Esophagus squamous epithelium (tissue), 5 donors: Measurements from ENCODE around the gene EPC1. TPM values are rescaled to one million over a fixed set of nuclear protein-coding genes. Genes with fewer than 3 reads are reported as not detected.

Experiments
- DNase-seq: peaks from one replicate; lab custom pipeline; 2025; lab: John Stamatoyannopoulos, UW
- H3K27ac ChIP-seq, 4 donors: fragments of 200-600 bp; sonication (generic); one replicate each; pipeline ENCODE4 v1.5.1; 2016 to 2019; ENCODE audit warnings: mild to moderate bottlenecking in 1 of 4
- H3K27me3 ChIP-seq, 4 donors: fragments of 200-600 bp; sonication (generic); 1 replicate in 3 of 4; 2 replicates in 1 of 4; pipeline versions ENCODE4 v1.5.1 to v1.6.0; 2017 to 2021; ENCODE audit warnings: antibody characterized with exemption in 1 of 4
- H3K36me3 ChIP-seq, 3 donors: fragments of 200-600 bp; sonication (generic); one replicate each; pipeline ENCODE4 v1.5.1; 2016 to 2019
- H3K4me1 ChIP-seq, 3 donors: fragments of 200-600 bp; sonication (generic); one replicate each; pipeline ENCODE4 v1.5.1; 2017 to 2019
- H3K4me3 ChIP-seq, 4 donors: fragments of 200-600 bp; sonication (generic); 1 replicate in 3 of 4; 2 replicates in 1 of 4; pipeline ENCODE4 v1.5.1; 2016 to 2019; ENCODE audit warnings: mild to moderate bottlenecking in 2 of 4, moderate library complexity in 1 of 4
- H3K9me3 ChIP-seq, 3 donors: fragments of 200-600 bp; sonication (generic); one replicate each; pipeline ENCODE4 v1.5.1; 2016 to 2019
- POLR2A ChIP-seq, 4 donors: fragments of 450-650 bp; IDR thresholded peaks; one replicate each; pipeline ENCODE4 v1.6.1; 2017; ENCODE audit warnings: antibody characterized with exemption in 4 of 4, mild to moderate bottlenecking in 4 of 4, moderate library complexity in 3 of 4
- WGBS, 2 donors: methylation state at CpG; one replicate each; pipeline ENCODE4 v1.1.5; 2018; 5-methylcytosine and 5-hydroxymethylcytosine counted together
- intact Hi-C: fragments of 100-400 bp; cut with DNase I; formaldehyde crosslinking; loops from one replicate; pipeline ENCODE4 v1.15.0; 2022
- total RNA-seq, 4 donors: library from RNA; depleted of rRNA; stranded (reverse); fragments of >200 nt; gene quantifications; one replicate each; pipeline ENCODE4 v1.1.0, GENCODE V29; 2016
- TF ChIP-seq, protein P1 (sequence below), 6 experiments: fragments of 450-650 bp in 4 of 6; fragments of 200-600 bp in 2 of 6; sonication (generic) in 2 of 6; IDR thresholded peaks; one replicate each; pipeline ENCODE4 v1.5.1; 2016 to 2019; ENCODE audit warnings: antibody characterized with exemption in 6 of 6, mild to moderate bottlenecking in 4 of 6, moderate library complexity in 4 of 6
- donor health status: DM: yes; HTN: yes; CAD: no.

The EPC1 gene
- total RNA-seq, 4 donors from 2014 or later: 12.3 to 31.7 (median 21.7) TPM

DNA sequence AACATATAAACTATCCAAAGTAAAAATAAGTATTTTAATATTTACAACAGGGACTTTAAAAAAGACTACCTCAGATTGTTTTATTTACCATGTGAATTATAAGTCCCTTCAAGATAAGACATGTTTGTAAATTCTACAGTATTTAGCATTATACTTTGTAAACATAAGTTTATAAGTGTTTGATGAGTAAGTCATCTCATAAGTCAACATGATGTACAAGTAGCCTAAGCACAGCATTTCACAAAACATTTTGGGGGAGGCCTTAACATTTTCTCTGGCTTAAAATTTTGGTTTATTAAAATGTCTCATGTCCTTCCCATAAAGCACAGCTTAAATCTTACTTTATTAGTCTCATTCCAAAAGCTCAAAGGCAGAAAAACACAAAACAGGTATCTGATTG lies 15.4 kb downstream of the EPC1 start:
- Histone ChIP-seq H3K9me3 (no peaks in the 10 kb centered on the region), H3K4me1 (peaks cover 14 to 96% (median 53%) of the 10 kb centered on the region in 3 donors), H3K27ac (no peak overlapping the region), H3K27me3 (no peaks in the 10 kb centered on the region), H3K36me3 (no peaks in the 10 kb centered on the region), H3K4me3 (no peak overlapping the region)
- intact Hi-C loops: no loop called here
- DNase-seq: no peak
- TF ChIP-seq, protein P1, sequence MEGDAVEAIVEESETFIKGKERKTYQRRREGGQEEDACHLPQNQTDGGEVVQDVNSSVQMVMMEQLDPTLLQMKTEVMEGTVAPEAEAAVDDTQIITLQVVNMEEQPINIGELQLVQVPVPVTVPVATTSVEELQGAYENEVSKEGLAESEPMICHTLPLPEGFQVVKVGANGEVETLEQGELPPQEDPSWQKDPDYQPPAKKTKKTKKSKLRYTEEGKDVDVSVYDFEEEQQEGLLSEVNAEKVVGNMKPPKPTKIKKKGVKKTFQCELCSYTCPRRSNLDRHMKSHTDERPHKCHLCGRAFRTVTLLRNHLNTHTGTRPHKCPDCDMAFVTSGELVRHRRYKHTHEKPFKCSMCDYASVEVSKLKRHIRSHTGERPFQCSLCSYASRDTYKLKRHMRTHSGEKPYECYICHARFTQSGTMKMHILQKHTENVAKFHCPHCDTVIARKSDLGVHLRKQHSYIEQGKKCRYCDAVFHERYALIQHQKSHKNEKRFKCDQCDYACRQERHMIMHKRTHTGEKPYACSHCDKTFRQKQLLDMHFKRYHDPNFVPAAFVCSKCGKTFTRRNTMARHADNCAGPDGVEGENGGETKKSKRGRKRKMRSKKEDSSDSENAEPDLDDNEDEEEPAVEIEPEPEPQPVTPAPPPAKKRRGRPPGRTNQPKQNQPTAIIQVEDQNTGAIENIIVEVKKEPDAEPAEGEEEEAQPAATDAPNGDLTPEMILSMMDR (IDR thresholded peaks at IDR 0.05): no peak
- TF ChIP-seq POLR2A (IDR thresholded peaks at IDR 0.05): no peak

DNA sequence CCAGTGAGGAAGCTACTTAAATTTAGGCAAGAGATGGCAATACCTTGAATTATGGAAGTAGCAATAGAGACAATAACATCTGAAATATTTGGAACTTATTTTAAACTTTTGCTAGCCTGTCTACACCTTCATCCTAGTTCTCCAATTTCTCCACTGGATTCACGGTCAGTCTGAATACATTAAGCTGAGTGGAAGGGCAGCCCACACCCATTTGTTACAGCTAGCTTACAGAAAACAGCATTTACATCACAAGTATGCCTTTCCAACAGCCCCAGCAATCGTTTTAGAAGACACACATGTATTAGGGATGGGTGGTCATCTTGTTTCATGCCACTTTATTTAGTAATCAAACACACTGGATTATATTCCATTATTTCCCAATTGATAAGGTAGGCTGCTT lies 16.7 kb downstream of the EPC1 start:
- H3K4me1 ChIP-seq: peaks cover 10 to 100% (median 67%) of the 10 kb centered on the region in 3 donors
- H3K36me3 ChIP-seq: no peaks in the 10 kb centered on the region
- intact Hi-C loops: no loop called here
- 57 to 68% methylated on average over 2 of the region's 2 CpGs for WGBS, 2 donors
- no peak for TF ChIP-seq POLR2A (IDR thresholded peaks at IDR 0.05)
- TF ChIP-seq, protein P1 (IDR thresholded peaks at IDR 0.05): no peak
- no peaks in the 10 kb centered on the region for H3K27me3 ChIP-seq
- no peak overlapping the region for H3K27ac ChIP-seq
- H3K9me3 ChIP-seq: no peaks in the 10 kb centered on the region
- DNase-seq: no peak
- H3K4me3 ChIP-seq: no peak overlapping the region

DNA sequence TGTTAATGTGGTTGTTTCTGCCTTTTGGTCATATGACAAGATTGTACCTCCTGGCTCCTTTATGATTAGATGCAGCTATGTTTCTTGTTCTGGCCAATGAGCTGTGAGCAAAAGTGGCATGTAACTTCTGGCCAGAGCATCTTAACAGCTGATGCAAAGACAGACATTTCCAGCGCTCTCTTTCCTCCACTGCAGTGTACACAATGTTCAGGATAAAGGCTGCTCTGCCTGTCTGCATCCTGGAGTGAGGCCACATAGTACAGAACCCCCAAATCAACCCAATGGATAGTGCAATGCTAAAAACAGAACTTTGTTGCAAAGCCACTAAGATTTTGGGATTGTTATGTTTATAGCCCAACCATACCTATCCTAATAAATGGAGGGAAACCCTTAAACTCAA lies 17.9 kb downstream of the EPC1 start:
- Histone ChIP-seq H3K27me3 (no peaks in the 10 kb centered on the region), H3K4me1 (peaks cover 5 to 96% (median 65%) of the 10 kb centered on the region in 3 donors), H3K4me3 (no peak overlapping the region), H3K9me3 (no peaks in the 10 kb centered on the region), H3K27ac (no peak overlapping the region), H3K36me3 (no peaks in the 10 kb centered on the region)
- TF ChIP-seq, protein P1 (IDR thresholded peaks at IDR 0.05): no peak
- TF ChIP-seq POLR2A (IDR thresholded peaks at IDR 0.05): no peak
- DNase-seq: no peak
- intact Hi-C loops: no loop called here
- 67% methylated on average over 1 of the region's 1 CpG; no CpG with 5 or more reads in 1 of the 2 donors for WGBS, 2 donors

DNA sequence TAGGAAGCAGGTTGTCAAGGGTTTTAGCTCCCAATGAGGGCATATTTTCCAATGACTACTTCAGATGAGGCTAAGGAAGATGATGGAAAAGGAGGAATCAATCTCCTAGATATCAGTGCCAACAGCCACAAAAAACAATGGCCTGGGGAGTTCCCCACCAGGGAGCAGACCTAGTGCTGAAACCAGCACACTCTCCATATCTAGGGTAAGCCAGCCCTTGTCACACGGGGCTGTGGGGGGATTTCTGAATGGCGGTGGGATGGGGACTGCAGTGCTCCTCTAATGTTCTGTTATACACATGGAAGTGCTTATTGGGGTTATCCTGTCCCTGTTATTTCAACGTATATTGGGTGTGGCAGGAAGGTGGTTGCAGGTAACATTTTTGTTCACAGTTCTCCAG lies 18.5 kb downstream of the EPC1 start:
- H3K36me3 ChIP-seq: no peaks in the 10 kb centered on the region
- H3K27me3 ChIP-seq: no peaks in the 10 kb centered on the region
- no peak overlapping the region for H3K4me3 ChIP-seq
- H3K4me1 ChIP-seq: peaks cover 5 to 96% (median 60%) of the 10 kb centered on the region in 3 donors
- WGBS, 2 donors: 50 to 59% methylated on average over 3 of the region's 3 CpGs
- intact Hi-C loops: no loop called here
- TF ChIP-seq POLR2A (IDR thresholded peaks at IDR 0.05): no peak
- TF ChIP-seq, protein P1 (IDR thresholded peaks at IDR 0.05): no peak
- H3K9me3 ChIP-seq: no peaks in the 10 kb centered on the region
- no peak overlapping the region for H3K27ac ChIP-seq
- no peak for DNase-seq

DNA sequence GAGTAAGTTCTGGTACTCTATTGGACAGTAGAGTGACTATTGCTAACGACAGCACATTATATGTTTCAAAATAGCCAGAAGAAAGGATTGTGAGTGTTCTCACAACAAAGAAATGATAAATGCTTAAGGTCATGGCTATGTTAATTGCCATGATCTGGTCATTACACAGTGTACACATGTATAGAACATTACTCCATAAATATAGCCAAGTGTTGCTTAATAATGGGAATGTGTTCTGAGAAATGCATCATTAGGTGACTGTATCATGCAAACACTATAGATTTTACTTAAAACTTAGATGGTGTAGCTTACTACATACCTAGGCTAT lies 19.6 kb downstream of the EPC1 start:
- no peaks in the 10 kb centered on the region for H3K36me3 ChIP-seq
- no peaks in the 10 kb centered on the region for H3K27me3 ChIP-seq
- DNase-seq: no peak
- TF ChIP-seq POLR2A (IDR thresholded peaks at IDR 0.05): no peak
- TF ChIP-seq, protein P1 (IDR thresholded peaks at IDR 0.05): no peak
- no peak overlapping the region for H3K4me3 ChIP-seq
- intact Hi-C loops: no loop called here
- no peak overlapping the region for H3K27ac ChIP-seq
- 27 to 64% methylated on average over 1 of the region's 1 CpG for WGBS, 2 donors
- no peaks in the 10 kb centered on the region for H3K9me3 ChIP-seq
- peaks cover 5 to 89% (median 49%) of the 10 kb centered on the region in 3 donors for H3K4me1 ChIP-seq
